Measurements from ENCODE around the gene C2orf68. TPM values are rescaled to one million over a fixed set of nuclear protein-coding genes. Genes with fewer than 3 reads are reported as not detected.

Gene C2orf68
- total RNA-seq, 1 experiment from 2014 or later, result 23.7 TPM

- ATAC-seq, result no peak; the same call in 1 of the 2 replicates
- H3K9me3 ChIP-seq (ENCODE audit: control insufficient read depth, insufficient read depth, low read depth, low read length), result no peaks in the 10 kb centered on the region
- TF ChIP-seq SIN3A (IDR thresholded peaks at IDR 0.05; ENCODE audit: borderline replicate concordance, insufficient read depth, low read depth, low read length) (no peak), REST (IDR thresholded peaks at IDR 0.05; ENCODE audit: insufficient read depth in 1 of 2, low read depth in 2 of 2, low read length in 1 of 2) (no peak), TCF7L2 (IDR thresholded peaks at IDR 0.05; ENCODE audit: low read depth, low read length) (no peak), CTCF (IDR thresholded peaks at IDR 0.05) (no peak), POLR2AphosphoS5 (IDR thresholded peaks at IDR 0.05; ENCODE audit: low read depth, low read length) (no peak)
These were observed 28.1 kb downstream of the C2orf68 start for GRCh38 chr2:85583667-85584353.

GRCh38 chr2:85582492-85582891 is 29.4 kb downstream of the C2orf68 start:
- BruUV-seq (replicated peaks), result no TSS peak
- H3K4me3 ChIP-seq (ENCODE audit: low read depth in 2 of 2, low read length in 2 of 2), result no peak overlapping the region
- H3K36me3 ChIP-seq (ENCODE audit: control insufficient read depth, insufficient read depth, low read length), result no peaks in the 10 kb centered on the region
- in situ Hi-C loops (cut with HindIII; ENCODE audit: low pct_unique_long_range_greater_than_20kb, low sequenced_read_pairs) (no loop called here), intact Hi-C loops (cut with micrococcal nuclease; ENCODE audit: unreplicated experiment) (no loop called here)
- no peaks in the 10 kb centered on the region for H3K9me3 ChIP-seq (ENCODE audit: control insufficient read depth, insufficient read depth, low read depth, low read length)
- POLR2A ChIA-PET, result no interaction called here
- CTCF ChIA-PET, result no interaction called here
- no peaks in the 10 kb centered on the region for H3K27me3 ChIP-seq (ENCODE audit: control insufficient read depth, insufficient read depth, low read length)
- ATAC-seq, result no peak
- H3K27ac ChIP-seq (ENCODE audit: low read length), result no peak overlapping the region
- peaks cover 39% of the 10 kb centered on the region for H3K4me1 ChIP-seq (ENCODE audit: control insufficient read depth, insufficient read depth, low read length)
- no peak for TF ChIP-seq SIN3A (IDR thresholded peaks at IDR 0.05; ENCODE audit: borderline replicate concordance, insufficient read depth, low read depth, low read length)
- no peak for TF ChIP-seq TCF7L2 (IDR thresholded peaks at IDR 0.05; ENCODE audit: low read depth, low read length)
- TF ChIP-seq POLR2AphosphoS5 (IDR thresholded peaks at IDR 0.05; ENCODE audit: low read depth, low read length), result no peak
- no peak for TF ChIP-seq REST (IDR thresholded peaks at IDR 0.05; ENCODE audit: insufficient read depth in 1 of 2, low read depth in 2 of 2, low read length in 1 of 2)
- no peak for TF ChIP-seq CTCF (IDR thresholded peaks at IDR 0.05)
- no peak for DNase-seq (ENCODE audit: low read depth, low spot score)

More at GRCh38 chr2:85583667-85584353, 28.1 kb downstream of the C2orf68 start:
- BruUV-seq (replicated peaks), result no TSS peak
- Histone ChIP-seq H3K36me3 (ENCODE audit: control insufficient read depth, insufficient read depth, low read length) (no peaks in the 10 kb centered on the region), H3K27me3 (ENCODE audit: control insufficient read depth, insufficient read depth, low read length) (no peaks in the 10 kb centered on the region), H3K4me1 (ENCODE audit: control insufficient read depth, insufficient read depth, low read length) (peaks cover 33% of the 10 kb centered on the region), H3K4me3 (ENCODE audit: low read depth in 2 of 2, low read length in 2 of 2) (peak overlapping the region; percentile 27 to 39; a peak in 3 of 4 replicates), H3K27ac (ENCODE audit: low read length) (peak overlapping the region; percentile 48)
- no peak for DNase-seq (ENCODE audit: low read depth, low spot score)
- ChIA-PET POLR2A (interaction anchor here (0.6 kb wide), 1 partner anchor 209 kb away, joined by 5 read pairs; no protein-coding TSS in a partner anchor), CTCF (no interaction called here)
- in situ Hi-C loops (cut with HindIII; ENCODE audit: low pct_unique_long_range_greater_than_20kb, low sequenced_read_pairs), result no loop called here
- intact Hi-C loops (cut with micrococcal nuclease; ENCODE audit: unreplicated experiment), result no loop called here

Data from Panc1 (cell line).